Cardiac fibroblast (primary cell): ENCODE measurements around the gene SLC25A6.

Experiments
- DNase-seq, 2 donors: peaks; one replicate each; pipeline versions ENCODE4 v3.0.0 to v3.0.0-alpha.2; 2010; ENCODE audit warnings: low read depth in 2 of 2
- H3K4me3 ChIP-seq, 2 donors: replicated peaks in 1 of 2; 1 replicate in 1 of 2; 2 replicates in 1 of 2; pipeline ENCODE4 v1.5.1; 2011; ENCODE audit warnings: low read depth in 2 of 2, low read length in 2 of 2, mild to moderate bottlenecking in 2 of 2, moderate library complexity in 1 of 2
- TF ChIP-seq, protein P1 (sequence below): IDR thresholded peaks from one replicate; pipeline ENCODE4 v1.5.1; 2011; ENCODE audit warnings: low read depth, mild to moderate bottlenecking, low read length, inconsistent platforms

Gene SLC25A6

DNA sequence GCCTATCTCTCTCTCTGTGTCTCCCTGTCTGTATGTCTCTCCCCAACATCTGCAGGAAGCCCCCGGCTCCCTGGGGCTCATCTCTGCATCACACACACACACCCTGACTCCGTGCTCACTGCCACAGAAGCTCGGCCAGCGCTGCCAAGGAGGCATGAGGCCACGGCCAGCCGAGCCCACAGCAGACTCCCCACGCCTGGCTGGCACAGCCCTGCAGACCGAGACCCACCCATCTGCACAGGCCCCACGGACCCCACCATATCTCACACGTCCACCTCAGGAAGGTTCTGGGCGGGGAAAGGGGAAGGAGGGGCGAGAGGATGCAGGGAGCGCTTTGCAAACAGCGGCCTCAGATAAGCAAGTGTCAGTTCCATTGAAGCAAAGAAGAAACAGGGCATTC, 28.5 kb upstream of the SLC25A6 start:
- TF ChIP-seq, protein P1, sequence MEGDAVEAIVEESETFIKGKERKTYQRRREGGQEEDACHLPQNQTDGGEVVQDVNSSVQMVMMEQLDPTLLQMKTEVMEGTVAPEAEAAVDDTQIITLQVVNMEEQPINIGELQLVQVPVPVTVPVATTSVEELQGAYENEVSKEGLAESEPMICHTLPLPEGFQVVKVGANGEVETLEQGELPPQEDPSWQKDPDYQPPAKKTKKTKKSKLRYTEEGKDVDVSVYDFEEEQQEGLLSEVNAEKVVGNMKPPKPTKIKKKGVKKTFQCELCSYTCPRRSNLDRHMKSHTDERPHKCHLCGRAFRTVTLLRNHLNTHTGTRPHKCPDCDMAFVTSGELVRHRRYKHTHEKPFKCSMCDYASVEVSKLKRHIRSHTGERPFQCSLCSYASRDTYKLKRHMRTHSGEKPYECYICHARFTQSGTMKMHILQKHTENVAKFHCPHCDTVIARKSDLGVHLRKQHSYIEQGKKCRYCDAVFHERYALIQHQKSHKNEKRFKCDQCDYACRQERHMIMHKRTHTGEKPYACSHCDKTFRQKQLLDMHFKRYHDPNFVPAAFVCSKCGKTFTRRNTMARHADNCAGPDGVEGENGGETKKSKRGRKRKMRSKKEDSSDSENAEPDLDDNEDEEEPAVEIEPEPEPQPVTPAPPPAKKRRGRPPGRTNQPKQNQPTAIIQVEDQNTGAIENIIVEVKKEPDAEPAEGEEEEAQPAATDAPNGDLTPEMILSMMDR: no peak
- H3K4me3 ChIP-seq: no peak overlapping the region
- no peak for DNase-seq

DNA sequence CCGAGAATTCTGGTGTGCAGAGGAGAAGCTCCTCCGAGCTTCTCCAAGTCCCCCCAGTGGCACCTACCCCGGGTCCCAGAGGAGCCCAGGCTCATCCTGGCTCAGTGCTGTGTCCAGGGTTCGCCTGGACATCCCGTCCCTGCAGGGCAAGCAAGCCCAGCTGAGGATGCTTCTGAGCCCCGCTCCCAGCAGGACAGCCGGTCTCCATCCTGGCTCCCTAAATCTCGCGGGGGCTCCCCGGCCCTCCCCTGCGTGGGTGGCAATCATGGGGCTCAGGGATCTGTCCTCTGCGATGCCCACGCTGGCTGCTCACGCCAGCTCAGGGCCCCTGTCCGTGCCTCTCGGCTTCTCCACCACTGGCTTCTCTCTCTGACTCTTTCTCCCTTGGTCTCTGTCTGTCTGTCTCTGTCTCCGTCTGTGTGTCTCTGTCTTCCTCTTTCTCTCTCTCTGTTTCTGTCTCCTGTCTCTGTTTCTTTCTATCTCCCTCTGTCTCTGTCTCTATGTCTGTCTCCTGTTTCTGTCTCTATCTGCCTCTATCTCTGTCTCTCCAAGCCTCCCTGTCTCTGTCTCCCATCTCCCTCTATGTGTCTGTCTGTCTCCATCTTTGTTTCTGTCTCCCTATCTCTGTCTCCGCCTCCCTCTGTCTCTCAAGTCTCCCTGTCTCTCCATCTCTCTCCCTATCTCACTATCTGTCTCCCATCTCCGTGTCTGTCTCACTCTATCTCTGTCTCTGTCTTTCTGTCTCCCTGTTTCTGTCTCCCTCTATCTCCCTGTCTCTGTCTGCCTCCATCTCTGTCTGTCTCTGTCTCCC, 27.8 kb upstream of the SLC25A6 start:
- no peak for DNase-seq
- H3K4me3 ChIP-seq: no peak overlapping the region
- TF ChIP-seq, protein P1: no peak

DNA sequence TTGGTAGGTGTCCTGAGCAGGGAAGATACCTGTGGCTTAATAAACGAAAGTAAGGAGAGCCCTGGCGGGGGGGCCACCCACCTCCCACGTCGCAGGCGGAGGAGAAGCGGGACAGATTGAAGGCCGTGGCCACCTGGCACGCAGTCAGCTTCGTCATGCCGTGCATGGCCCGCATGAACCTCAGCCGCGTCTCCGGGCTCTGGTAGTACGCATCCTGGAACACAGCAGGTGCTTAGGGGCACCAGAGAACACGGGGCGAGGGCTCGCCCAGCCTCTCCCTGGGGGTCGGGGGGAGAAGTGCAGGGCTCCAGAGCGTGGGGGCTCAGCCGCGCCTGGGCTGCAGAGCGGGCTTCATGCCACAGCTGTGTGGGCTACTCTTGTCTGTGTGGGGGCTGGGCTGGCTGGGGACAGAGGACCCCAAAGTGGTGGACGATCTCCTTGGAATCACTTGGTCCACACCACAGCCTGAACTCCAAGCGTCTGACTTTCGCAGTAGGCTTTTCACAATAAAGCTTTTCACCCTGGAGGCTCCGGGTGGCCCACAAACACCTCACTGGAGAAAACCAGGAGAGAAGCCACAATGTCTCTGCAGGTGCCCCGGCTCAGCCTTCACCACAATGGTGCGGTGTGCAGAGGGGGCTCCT, 27.1 kb upstream of the SLC25A6 start:
- no peak overlapping the region for H3K4me3 ChIP-seq
- DNase-seq: no peak
- TF ChIP-seq, protein P1: no peak

DNA sequence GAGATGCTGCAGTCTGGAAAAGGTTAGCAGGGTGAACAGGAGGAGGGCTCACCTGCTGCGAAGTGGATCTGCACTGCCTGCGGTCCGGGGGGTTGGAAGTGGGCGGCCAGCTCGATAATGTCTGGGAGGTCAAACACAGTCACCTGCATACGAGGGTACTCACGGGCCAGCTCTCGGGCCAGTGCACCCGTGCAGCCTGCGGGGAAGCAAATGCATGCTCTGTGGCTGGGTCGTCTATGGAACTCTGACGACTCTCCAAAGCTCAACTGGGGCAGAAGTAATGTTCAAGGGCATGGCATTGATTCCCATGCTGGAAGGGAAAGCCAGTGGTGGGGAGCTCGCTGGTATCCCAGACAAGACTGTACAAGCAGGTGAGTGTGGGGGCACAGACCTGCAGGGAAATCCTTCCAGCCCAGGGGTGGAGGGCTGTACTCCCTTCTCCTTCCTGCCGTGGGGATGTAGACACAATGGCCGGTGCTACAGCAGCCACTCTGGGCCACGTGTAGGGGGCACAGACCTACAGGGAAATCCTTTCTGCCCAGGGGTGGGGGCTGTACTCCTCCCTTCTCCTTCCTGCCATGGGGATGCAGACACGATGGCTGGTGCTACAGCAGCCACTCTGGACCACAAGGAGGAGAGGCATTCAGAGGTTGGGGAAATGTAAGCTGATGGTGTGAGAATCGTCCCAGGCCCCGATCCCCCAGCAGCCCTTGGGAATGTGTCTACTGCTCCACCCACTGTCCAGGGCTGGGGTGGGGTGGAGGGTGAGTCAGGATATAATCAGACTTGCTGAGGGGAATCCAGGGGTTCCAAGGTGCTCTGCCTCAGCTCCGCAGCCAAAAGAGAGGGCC, 26.2 kb upstream of the SLC25A6 start:
- TF ChIP-seq, protein P1: no peak
- no peak for DNase-seq
- no peak overlapping the region for H3K4me3 ChIP-seq

DNA sequence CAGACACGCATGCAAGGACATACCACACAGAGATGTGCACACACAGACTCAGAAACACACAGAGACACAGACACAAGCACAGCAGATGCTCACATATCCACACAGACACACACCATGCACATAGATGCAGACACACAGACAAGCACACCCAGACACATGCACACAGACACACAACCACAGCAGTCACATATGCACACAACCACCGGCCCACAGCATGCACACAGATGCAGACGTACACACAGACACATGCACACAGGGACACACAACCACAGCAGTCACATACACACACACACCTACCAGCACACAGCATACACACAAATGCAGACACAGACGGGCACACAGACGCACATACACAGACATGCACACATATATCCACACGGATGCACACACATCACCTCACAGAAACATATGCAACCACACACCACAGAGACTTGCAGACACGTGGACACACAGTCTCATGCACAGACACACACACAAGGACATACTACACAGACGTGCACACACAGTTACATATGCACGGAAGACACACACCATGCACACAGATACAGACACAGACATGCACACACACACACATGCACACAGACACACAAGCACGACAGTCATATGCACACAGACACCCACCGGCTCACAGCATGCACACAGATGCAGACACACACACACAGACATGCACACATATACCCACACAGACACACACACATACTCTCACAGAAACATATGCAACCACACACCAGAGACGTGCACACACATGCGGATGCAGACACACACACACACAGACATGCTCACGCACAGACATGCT, 25.2 kb upstream of the SLC25A6 start:
- H3K4me3 ChIP-seq: no peak overlapping the region
- TF ChIP-seq, protein P1: no peak
- no peak for DNase-seq

DNA sequence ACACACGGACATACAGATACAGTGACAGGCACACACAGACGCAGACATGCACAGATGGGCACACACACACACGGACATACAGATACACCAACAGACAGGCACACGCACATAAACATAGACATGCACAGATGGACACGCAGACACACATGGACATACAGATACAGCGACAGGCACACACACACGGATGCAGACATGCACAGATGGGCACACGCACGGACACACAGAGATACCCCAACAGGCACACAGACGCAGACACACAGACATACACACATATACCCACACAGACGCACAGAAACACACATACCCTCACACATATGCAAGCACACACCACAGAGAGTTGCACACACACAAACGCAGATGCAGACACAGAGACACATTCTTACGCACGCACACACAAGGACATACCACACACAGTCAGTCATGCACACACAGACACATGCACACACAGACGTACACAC, 24.4 kb upstream of the SLC25A6 start:
- no peak overlapping the region for H3K4me3 ChIP-seq
- TF ChIP-seq, protein P1: no peak
- DNase-seq: no peak
